Myocyte (in vitro differentiated cells): ENCODE data around the gene DCTN4. TPM values are rescaled to one million over a fixed set of nuclear protein-coding genes. Genes with fewer than 3 reads are reported as not detected.

Source experiments
- DNase-seq: peaks from one replicate; pipeline ENCODE4 v3.0.0-alpha.2; 2012; ENCODE audit warnings: low read depth
- total RNA-seq: library from RNA; depleted of rRNA; stranded (reverse); fragments of >200 nt; gene quantifications from 2 replicates; pipeline ENCODE4 v1.2.3, GENCODE V29; 2014

DCTN4 gene
- total RNA-seq, 1 donor from 2014 or later = 78.9 TPM

DNA sequence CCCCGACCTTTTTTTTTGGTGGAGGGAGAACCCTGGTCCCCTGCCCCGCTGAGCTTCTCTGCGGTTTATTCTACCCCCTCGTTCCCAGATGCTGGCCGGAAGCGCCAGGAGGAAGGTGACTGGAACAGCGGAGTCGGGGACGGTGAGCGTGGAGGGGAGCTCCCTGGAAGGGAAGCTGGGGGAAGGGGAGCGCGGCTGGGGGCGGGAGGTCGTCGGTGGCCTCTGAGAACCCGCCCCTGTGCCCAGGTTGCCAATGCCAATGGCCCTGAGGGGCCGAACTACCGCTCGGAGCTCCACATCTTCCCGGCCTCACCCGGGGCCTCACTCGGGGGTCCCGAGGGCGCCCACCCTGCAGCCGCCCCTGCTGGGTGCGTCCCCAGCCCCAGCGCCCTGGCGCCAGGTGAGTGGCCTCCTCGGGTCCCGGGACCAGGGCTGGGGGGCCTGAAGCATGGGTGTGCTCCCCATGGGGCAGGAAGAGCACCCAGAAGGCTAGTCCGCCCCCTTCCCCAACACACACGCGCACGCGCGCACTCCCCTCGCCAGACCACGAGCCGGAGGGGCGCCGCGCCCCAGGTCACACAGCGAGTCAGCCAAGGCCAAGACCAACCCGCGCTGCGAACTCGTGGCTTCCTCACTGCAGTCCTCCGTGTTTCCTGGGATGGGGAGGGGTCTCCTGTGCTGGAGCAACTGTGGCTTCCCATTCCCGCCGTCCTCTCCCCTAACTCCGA lies 87.1 kb downstream of the DCTN4 start:
- DNase-seq = no peak

DNA sequence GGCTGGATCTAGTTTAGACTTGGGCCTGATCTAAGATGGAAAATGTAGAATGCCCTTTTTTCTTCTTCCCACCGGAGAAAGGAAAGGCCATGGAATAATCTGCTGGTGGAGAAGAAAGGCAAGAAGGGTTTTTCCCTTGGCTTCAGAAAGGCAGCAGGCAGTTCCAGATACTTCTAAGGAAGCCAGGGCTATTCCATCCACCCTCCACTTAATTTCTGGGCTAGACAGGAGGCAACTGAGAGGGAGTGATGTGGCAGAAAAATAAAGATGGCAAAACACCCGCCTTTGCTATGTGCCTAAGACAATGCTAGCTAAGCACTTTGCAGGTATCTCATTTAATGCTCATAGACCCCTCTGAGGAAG lies 87.9 kb downstream of the DCTN4 start:
- no peak for DNase-seq

DNA sequence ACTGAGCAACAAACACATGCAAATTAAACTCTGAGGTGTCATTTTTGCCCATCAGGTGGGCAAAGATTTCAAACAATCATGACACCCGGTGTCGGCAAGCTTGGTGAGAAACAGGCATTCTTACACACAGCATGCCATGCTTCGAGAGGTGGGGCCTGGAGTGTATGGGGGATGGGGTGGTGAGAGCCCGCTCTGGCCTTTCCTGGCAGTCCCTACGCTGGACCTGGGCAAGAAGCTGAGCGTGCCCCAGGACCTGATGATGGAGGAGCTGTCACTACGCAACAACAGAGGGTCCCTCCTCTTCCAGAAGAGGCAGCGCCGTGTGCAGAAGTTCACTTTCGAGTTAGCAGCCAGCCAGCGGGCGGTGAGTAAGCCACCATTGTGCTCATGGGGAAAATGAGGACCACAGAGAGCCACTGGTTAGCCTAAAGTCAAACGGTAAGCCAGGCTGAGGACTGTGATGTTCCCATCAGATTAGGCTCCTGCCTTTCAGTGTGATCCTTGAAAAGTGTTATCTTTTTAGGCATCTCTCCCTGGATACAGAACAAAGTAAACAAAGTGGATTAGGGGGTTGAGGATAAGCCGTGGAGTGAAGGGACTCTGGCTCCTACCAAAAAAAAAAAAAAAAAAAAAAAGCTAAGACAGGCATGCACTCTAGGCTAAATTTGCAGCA lies 88.4 kb downstream of the DCTN4 start:
- DNase-seq = no peak

DNA sequence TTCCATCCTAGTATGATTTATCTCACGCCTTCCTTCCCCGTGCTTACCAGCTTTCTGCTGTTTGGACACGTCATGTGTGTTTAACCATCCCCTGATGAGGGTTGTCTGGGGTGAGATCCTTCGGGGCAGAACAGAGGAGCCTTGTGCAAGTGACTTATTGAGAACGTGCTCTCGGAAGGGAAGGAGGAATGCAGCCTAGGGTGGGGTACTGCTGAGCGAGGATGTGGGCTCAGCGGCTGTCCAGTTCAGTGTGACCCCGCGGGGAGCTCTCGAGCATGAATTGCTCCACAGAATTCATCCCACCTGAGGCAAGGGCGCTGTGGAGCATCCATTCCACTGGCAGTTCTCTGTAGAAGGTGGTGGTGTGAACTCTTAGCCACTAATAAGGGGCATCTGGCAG lies 93.8 kb downstream of the DCTN4 start:
- DNase-seq = no peak

DNA sequence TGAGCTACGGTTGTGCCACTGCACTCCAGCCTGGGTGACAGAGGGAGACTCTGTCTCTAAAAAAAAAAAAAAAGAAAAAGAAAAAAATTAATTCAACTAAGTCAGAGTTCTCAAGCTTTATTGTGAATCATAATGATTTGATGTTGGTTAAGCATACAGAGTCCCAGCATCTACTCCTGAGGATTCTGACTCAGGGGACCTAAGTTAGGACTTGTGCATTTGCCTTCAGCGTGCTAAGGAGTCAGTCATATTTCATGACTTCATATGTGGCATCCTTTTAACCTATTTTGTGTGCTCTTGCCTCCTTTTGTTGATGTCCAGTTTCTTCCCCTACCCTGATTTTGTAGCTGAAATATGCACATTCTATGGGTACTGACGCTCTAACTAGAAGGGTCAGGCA lies 94.9 kb downstream of the DCTN4 start:
- DNase-seq = no peak

DNA sequence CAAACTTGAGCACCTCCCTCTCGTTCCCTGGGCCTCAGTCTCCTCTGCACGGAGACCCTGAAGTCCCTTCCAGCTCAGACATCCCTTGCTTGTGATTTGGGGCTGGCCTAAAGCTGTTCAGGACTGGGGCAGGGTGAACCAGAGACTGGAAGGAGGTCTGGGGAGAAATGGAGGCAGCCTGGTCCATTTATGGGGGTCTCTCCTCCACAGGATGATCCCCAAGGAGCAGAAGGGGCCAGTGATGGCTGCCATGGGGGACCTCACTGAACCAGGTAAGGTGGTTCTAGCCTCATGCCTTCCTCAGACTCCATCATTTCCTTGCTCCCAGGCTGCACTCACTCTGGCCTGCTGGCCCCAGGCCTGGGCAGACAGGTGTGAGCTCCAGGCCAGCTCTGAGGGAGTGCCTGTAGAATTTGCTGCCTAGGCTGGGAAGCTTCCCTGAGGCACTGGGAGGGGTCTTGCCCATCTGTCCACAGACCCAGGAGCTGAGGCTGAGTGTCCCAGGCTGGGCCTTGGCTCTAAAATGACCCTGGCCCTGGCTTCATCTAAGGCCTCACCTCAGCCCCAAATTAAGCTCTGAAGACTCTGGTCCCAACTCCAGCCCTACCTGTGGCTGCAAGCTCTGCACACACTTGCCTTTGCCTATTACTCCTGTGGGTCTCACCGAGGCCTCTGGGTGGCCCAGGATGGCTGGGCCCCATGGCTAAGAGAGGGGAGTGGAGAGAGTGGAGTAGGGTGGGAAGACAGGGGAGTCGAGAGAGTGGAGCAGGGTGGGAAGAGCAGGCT lies 95.9 kb downstream of the DCTN4 start:
- no peak for DNase-seq

DNA sequence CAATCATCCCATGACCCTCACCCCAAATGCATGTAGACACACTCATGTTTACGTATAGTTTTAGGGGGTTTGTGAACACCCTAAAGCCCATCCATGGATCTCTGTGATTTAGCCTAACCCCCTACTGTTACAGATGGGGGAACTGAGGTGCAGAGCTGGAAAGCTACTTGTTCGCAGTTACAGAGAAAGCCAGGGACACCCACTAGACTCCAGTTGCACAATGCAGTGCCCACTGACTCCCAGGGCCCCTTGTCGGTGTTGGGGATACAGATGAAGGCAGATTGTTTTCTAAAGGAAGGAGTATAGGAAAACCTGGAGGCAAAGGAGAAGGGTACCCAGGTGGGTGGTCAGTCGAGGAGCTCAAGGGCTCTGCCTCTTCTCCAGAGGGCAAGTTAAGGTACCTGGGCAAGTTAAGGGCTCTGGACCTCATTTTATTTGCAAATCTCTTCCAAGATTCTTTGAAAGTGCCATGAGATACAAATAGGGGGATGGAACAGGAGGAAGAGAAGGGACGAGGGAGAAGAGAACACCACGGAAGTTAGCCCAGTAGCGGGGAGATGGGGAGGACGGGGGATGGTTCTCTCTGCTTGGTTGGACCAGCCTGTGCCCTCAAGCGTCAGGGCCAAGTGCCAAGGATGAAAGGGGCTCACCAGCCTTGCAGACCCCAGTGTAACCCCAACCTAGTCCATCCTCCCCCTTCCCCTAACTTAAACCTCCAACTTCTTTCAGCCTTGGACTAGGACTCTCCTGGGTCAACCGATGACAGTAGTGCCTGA lies 96.8 kb downstream of the DCTN4 start:
- DNase-seq = no peak

DNA sequence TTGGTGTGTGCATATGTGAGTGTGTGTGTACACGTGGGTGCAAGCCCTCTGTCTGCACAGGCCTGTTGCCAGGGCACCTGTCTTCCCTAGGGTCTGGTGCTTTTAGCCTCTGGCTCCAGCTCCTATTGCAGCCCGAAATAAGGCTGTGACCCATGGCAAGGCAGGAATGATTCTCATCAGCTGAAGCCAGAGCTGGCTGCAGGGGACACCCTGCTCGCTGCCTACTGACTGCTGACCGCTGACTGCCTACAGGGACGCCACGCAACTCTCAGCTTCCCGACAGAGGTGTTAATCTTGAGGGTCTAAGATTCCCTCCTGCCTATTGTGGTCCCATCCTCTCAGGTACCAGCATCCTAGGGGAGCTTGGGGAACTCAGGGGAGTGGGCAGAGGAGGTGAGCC lies 97.7 kb downstream of the DCTN4 start, which contains the start of gene MYOZ3:
MYOZ3 (plus strand) TSS at position 166 of the 400 bp plus-strand sequence. CDS start 1,691 bp downstream, outside the sequence.
- peak; percentile 73 for DNase-seq

DNA sequence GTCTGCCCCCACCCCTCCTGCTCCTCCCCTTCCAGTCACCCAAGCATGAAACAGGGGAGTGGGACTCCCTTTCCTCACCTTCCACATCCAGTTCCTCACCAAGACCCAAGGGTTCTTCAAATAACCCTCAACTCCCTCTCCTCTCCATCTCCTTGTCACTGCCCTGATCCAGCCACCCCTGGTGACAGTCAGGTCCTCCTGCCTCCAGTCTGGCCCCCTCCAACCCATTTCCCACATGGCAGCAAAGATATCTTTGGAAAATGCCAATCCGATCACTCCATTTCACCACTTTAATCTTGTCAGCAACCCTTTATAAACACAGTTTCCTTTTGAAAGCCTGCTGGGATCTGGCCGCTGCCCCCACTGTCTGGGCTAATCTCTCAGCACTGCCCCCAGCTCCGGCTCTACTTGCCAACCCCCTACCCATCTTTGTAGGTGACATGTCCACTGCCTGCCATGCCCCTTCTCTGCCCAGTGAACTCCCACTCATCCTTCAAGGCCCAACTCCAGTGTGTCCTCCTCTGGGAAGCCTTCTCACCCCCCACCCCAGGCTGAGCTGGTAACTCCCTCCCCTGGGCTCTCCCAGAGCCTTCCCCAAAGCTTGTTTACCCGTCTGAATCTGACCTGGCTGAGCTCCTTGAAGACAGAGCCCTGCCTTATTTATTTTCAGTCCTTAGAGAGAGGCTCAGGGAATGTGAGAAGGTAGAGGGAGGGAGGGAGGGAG lies 98.5 kb downstream of the DCTN4 start:
- no peak for DNase-seq

DNA sequence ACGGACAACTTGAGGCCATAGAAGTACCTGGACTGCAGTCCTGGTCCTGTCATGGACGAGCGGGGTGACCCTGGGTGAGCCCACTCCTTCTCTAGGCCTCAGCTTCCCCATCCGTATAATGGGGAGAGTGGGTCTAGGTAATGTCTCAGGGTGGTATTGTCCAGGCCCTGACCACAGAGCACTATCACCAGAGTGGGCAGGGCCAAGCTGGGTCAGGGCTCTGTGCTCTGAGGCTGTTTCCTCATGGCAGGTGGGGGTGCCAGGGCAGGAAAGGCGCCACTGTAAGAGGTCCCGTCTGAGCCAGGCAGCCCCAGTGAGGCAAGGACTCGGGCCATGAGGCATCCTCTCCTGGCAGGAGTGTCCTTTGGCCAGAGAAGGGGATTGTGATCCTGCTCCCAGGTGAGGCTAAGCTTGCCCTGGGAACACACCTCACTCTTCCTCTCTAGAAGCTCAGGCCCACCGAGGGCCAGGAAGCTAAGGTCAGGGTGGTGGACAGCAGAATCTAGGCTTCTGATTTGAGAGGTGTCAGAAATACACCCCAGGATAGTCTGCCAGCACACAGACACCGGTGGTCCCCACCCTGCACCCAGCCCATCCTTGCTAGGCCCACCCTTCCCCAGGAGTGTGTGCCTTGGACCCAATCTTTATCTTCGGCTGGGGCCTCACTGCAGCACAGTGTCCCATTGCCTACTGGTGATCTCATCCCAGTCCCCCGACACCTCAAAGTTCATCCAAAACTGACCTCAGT lies 99.3 kb downstream of the DCTN4 start:
- DNase-seq = no peak

DNA sequence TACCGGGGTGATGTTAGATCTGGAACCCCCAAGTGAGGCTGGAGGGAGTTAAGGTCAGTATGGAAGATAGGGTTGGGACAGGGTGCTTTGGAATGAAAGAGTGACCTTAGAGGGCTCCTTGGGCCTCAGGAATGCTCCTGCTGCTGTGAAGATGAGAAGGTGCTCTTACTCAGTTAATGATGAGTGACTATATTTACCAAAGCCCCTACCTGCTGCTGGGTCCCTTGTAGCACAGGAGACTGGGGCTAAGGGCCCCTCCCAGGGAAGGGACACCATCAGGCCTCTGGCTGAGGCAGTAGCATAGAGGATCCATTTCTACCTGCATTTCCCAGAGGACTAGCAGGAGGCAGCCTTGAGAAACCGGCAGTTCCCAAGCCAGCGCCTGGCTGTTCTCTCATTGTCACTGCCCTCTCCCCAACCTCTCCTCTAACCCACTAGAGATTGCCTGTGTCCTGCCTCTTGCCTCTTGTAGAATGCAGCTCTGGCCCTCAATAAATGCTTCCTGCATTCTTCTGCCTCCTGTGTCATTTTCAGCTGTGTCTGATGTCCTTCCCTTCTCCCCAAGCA lies 100.0 kb downstream of the DCTN4 start:
- DNase-seq = peak; percentile 13

Other genes with a start within 250 kb of the DCTN4 start
- gene SYNPO, start 118.4 kb downstream of the DCTN4 start, total RNA-seq = 7.8 and 8.1 TPM in 2 replicates
- gene MYOZ3, start 97.8 kb downstream of the DCTN4 start, total RNA-seq = 0.16 and 0.40 TPM in 2 replicates
- gene RBM22, start 58.0 kb downstream of the DCTN4 start, total RNA-seq = 35.0 and 40.9 TPM in 2 replicates
- 67.1 and 74.6 TPM in 2 replicates for gene SMIM3, start 19.7 kb upstream of the DCTN4 start, total RNA-seq
- 0.16 TPM in 1 of 2 replicates, not detected in the other for gene IRGM, start 87.5 kb upstream of the DCTN4 start, total RNA-seq
- gene ZNF300, start 146.0 kb upstream of the DCTN4 start, total RNA-seq = 3.3 TPM in 2 replicates